HG02943 (cell line): ENCODE results near the gene ATXN7.

Experiments
- ATAC-seq: cut with Tn5 transposase; IDR thresholded peaks from one replicate; pipeline ENCODE4 v1.9.1; 2021; ENCODE audit warnings: mild to moderate bottlenecking, low read depth, moderate library complexity; ENCODE audit not compliant: unreplicated experiment

Gene ATXN7

GRCh38 chr3:63862804-63863149, 890 bp upstream of the ATXN7 start:
- peak; percentile 5 for ATAC-seq

GRCh38 chr3:63864008-63864964, 619 bp downstream of the ATXN7 start:
- ATAC-seq: peak; percentile 37

- ATAC-seq: no peak
Measured at GRCh38 chr3:63864965-63865327, 1.3 kb downstream of the ATXN7 start.

GRCh38 chr3:63867225-63867624, 3.6 kb downstream of the ATXN7 start:
- ATAC-seq: no peak

GRCh38 chr3:63869940-63870614, 6.4 kb downstream of the ATXN7 start:
- no peak for ATAC-seq

GRCh38 chr3:63870615-63871005, 6.9 kb downstream of the ATXN7 start:
- no peak for ATAC-seq

- no peak for ATAC-seq
Measured at GRCh38 chr3:63872135-63872924, 8.7 kb downstream of the ATXN7 start.

- no peak for ATAC-seq
Measured at GRCh38 chr3:63874769-63875168, 11.1 kb downstream of the ATXN7 start.

- no peak for ATAC-seq
Measured at GRCh38 chr3:63875510-63875909, 11.8 kb downstream of the ATXN7 start.

GRCh38 chr3:63876260-63876659, 12.6 kb downstream of the ATXN7 start:
- ATAC-seq: no peak

- ATAC-seq: no peak
Measured at GRCh38 chr3:63877737-63878393, 14.2 kb downstream of the ATXN7 start.

GRCh38 chr3:63878394-63879060, 14.9 kb downstream of the ATXN7 start:
- ATAC-seq: no peak

- no peak for ATAC-seq
Measured at GRCh38 chr3:63880653-63881052, 17.0 kb downstream of the ATXN7 start.

GRCh38 chr3:63886858-63887257, 23.2 kb downstream of the ATXN7 start:
- no peak for ATAC-seq

GRCh38 chr3:63891518-63891917, 27.9 kb downstream of the ATXN7 start:
- no peak for ATAC-seq

GRCh38 chr3:63892773-63893352, 29.2 kb downstream of the ATXN7 start:
- ATAC-seq: no peak

- ATAC-seq: no peak
Measured at GRCh38 chr3:63895422-63896189, 31.9 kb downstream of the ATXN7 start.

- no peak for ATAC-seq
Measured at GRCh38 chr3:63896332-63897030, 32.8 kb downstream of the ATXN7 start.
